Liver (tissue), 9 donors: Measurements from ENCODE around the gene TMCO4. TPM values are rescaled to one million over a fixed set of nuclear protein-coding genes. Genes with fewer than 3 reads are reported as not detected.
"Not testable (repeated sequence)": the region's sequence is repeated elsewhere in the genome, so short reads cannot be mapped to it uniquely, and the experiment has no call there.

ENCODE experiments used
- DNase-seq: peaks from one replicate; pipeline ENCODE4 v3.0.0-alpha.2; 2017; ENCODE audit warnings: low spot score
- H3K27ac ChIP-seq, 2 donors: one replicate each; pipeline ENCODE4 v1.7.0; 2013; ENCODE audit warnings: inconsistent platforms in 2 of 2, low read length in 2 of 2, control low read depth in 1 of 2, low read depth in 1 of 2, mild to moderate bottlenecking in 1 of 2
- H3K27me3 ChIP-seq, 4 donors: one replicate each; pipeline versions ENCODE4 v1.6.1 to v1.7.0; 2013; ENCODE audit warnings: low read length in 3 of 4, inconsistent platforms in 1 of 4, mild to moderate bottlenecking in 1 of 4, moderate library complexity in 1 of 4; ENCODE audit not compliant: control insufficient read depth in 4 of 4, insufficient read depth in 4 of 4
- H3K36me3 ChIP-seq, 4 donors: one replicate each; pipeline versions ENCODE4 v1.6.1 to v1.7.0; 2013; ENCODE audit warnings: low read length in 3 of 4, mild to moderate bottlenecking in 3 of 4, low read depth in 1 of 4, moderate library complexity in 1 of 4; ENCODE audit not compliant: control insufficient read depth in 4 of 4, insufficient read depth in 3 of 4
- H3K4me1 ChIP-seq, 4 donors: one replicate each; pipeline versions ENCODE4 v1.6.1 to v1.7.0; 2013; ENCODE audit warnings: low read length in 3 of 4, mild to moderate bottlenecking in 3 of 4, moderate library complexity in 1 of 4; ENCODE audit not compliant: control insufficient read depth in 4 of 4, insufficient read depth in 4 of 4
- H3K4me3 ChIP-seq, 3 donors: one replicate each; pipeline versions ENCODE4 v1.6.1 to v1.7.0; 2013; ENCODE audit warnings: low read length in 3 of 3, control low read depth in 1 of 3, low read depth in 1 of 3, mild to moderate bottlenecking in 1 of 3
- H3K9ac ChIP-seq, 2 donors: one replicate each; pipeline ENCODE4 v1.7.0; 2013; ENCODE audit warnings: low read length in 2 of 2, mild to moderate bottlenecking in 2 of 2, moderate library complexity in 2 of 2, control low read depth in 1 of 2, low read depth in 1 of 2
- H3K9me3 ChIP-seq, 4 donors: one replicate each; pipeline versions ENCODE4 v1.6.1 to v1.7.0; 2013; ENCODE audit warnings: low read length in 3 of 4; ENCODE audit not compliant: control insufficient read depth in 4 of 4
- CTCF ChIP-seq: fragments of 150-350 bp; IDR thresholded peaks from 2 replicates; pipeline ENCODE4 v1.5.1; 2017; ENCODE audit warnings: improper control_type of control experiment, low read depth, low read length; ENCODE audit not compliant: missing input control
- EGR1 ChIP-seq, 2 donors: IDR thresholded peaks; 2 replicates each; pipeline ENCODE4 v1.6.1; 2016 to 2018; ENCODE audit warnings: antibody characterized with exemption in 2 of 2, low read depth in 2 of 2
- FOXA2 ChIP-seq: IDR thresholded peaks from 2 replicates; pipeline ENCODE4 v1.6.1; 2016; ENCODE audit warnings: antibody characterized with exemption
- HNF4A ChIP-seq, 2 donors: conservative IDR thresholded peaks; 2 replicates each; pipeline ENCODE4 v1.6.1; 2016; ENCODE audit warnings: antibody characterized with exemption in 2 of 2, mild to moderate bottlenecking in 2 of 2
- JUND ChIP-seq, 2 donors: IDR thresholded peaks; 2 replicates each; pipeline ENCODE4 v1.6.1; 2016; ENCODE audit warnings: antibody characterized with exemption in 2 of 2
- NR2F2 ChIP-seq: IDR thresholded peaks from 2 replicates; pipeline ENCODE4 v1.6.1; 2016; ENCODE audit warnings: antibody characterized with exemption
- RXRA ChIP-seq, 2 donors: IDR thresholded peaks; 2 replicates each; pipeline ENCODE4 v1.6.1; 2017 to 2018; ENCODE audit warnings: antibody characterized with exemption in 2 of 2, mild to moderate bottlenecking in 1 of 2
- SP1 ChIP-seq: IDR thresholded peaks from 2 replicates; pipeline ENCODE4 v1.6.1; 2018; ENCODE audit warnings: antibody characterized with exemption, mild to moderate bottlenecking
- YY1 ChIP-seq: IDR thresholded peaks from 2 replicates; pipeline ENCODE4 v1.6.1; 2016; ENCODE audit warnings: antibody characterized with exemption, mild to moderate bottlenecking
- WGBS: extraction: QIAGEN DNeasy Blood & Tissue Kit; methylation state at CpG from one replicate; pipeline ENCODE4 v1.1.7; 2013; 5-methylcytosine and 5-hydroxymethylcytosine counted together
- polyA plus RNA-seq, 2 donors: library from polyadenylated mRNA; stranded (reverse) in 1 of 2; unstranded in 1 of 2; fragments of 200-250 nt in 1 of 2; fragments of >200 nt in 1 of 2; fragmentation: Nextera tagmentation in 1 of 2; extraction: Ambion mirVana in 1 of 2; gene quantifications; one replicate each; pipeline versions ENCODE4 v1.2.1 to v1.2.3, GENCODE V29; 2013 to 2015
- total RNA-seq, 2 donors: library from RNA; depleted of rRNA; stranded (reverse); fragments of >200 nt; gene quantifications; one replicate each; pipeline ENCODE4 v1.2.3, GENCODE V29; 2014
- TF ChIP-seq, protein P1 (sequence below): IDR thresholded peaks from 2 replicates; pipeline ENCODE4 v1.6.1; 2016; ENCODE audit warnings: antibody characterized with exemption
- TF ChIP-seq, protein P2 (sequence below): IDR thresholded peaks from 2 replicates; pipeline ENCODE4 v1.6.1; 2016; ENCODE audit warnings: antibody characterized with exemption, mild to moderate bottlenecking
- TF ChIP-seq, protein P3 (sequence below): IDR thresholded peaks from 2 replicates; pipeline ENCODE4 v1.6.1; 2016; ENCODE audit warnings: antibody characterized with exemption
- donor health status: healthy.
- donor health status: healthy.
- donor health status: healthy.
- donor health status: healthy.
- donor health status: healthy.

Gene TMCO4
- total and polyA plus RNA-seq, 4 donors, result 4.0 to 9.5 (median 6.0) TPM

DNA sequence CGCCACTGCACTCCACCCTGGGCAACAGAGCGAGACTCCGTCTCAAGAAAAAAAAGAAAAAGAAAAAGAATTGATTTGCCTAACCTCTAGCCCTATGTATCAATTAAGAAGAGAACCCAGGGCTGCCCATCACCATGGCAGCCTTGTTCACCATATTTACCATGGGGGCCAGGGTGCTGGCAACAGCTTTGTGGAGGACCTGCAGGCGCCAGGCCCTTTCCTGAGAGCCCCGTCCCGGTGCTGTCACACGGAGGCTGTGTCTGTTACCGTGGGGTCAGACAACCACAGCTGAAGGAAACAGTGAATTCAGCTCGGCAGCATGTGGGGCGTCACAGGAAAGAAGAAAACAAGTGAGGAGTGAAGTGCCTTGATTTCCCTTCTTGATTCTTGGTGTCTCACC is 162.1 kb downstream of the TMCO4 start:
- Histone ChIP-seq H3K9me3 (no peaks in the 10 kb centered on the region), H3K27ac (no peak overlapping the region), H3K27me3 (peaks cover 0 to 4% (median 0%) of the 10 kb centered on the region in 4 donors), H3K4me1 (no peaks in the 10 kb centered on the region), H3K4me3 (no peak overlapping the region), H3K36me3 (no peaks in the 10 kb centered on the region), H3K9ac (no peak overlapping the region)
- no peak for DNase-seq
- TF ChIP-seq, protein P1, sequence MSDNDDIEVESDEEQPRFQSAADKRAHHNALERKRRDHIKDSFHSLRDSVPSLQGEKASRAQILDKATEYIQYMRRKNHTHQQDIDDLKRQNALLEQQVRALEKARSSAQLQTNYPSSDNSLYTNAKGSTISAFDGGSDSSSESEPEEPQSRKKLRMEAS, result no peak
- 94% methylated on average over 10 of the region's 10 CpGs for WGBS

DNA sequence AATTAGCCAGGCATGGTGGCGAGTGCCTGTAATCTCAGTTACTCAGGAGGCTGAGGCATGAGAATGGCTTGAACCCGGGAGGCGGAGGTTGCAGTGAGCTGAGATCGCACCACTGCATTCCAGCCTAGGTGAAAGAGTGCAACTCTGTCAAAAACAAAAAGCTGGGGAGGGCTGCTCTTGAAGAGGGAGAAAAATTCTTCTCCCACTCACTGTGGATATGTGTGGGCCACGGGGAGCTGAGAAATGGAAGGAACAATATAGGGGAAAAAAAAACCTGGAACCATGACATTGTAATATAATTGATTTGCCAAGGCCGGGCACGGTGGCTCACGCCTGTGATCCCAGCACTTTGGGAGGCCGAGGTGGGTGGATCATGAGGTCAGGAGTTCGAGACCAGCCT is 163.0 kb downstream of the TMCO4 start:
- H3K27me3 ChIP-seq, DNase-seq, H3K9me3 ChIP-seq, H3K4me1 ChIP-seq, H3K9ac ChIP-seq, H3K36me3 ChIP-seq, H3K4me3 ChIP-seq, H3K27ac ChIP-seq: not testable (repeated sequence)
- WGBS, result 91% methylated on average over 10 of the region's 10 CpGs

GRCh38 chr1:19636065-19636464 is 163.7 kb downstream of the TMCO4 start:
- no peak for TF ChIP-seq RXRA (IDR thresholded peaks at IDR 0.05)
- TF ChIP-seq, protein P2, sequence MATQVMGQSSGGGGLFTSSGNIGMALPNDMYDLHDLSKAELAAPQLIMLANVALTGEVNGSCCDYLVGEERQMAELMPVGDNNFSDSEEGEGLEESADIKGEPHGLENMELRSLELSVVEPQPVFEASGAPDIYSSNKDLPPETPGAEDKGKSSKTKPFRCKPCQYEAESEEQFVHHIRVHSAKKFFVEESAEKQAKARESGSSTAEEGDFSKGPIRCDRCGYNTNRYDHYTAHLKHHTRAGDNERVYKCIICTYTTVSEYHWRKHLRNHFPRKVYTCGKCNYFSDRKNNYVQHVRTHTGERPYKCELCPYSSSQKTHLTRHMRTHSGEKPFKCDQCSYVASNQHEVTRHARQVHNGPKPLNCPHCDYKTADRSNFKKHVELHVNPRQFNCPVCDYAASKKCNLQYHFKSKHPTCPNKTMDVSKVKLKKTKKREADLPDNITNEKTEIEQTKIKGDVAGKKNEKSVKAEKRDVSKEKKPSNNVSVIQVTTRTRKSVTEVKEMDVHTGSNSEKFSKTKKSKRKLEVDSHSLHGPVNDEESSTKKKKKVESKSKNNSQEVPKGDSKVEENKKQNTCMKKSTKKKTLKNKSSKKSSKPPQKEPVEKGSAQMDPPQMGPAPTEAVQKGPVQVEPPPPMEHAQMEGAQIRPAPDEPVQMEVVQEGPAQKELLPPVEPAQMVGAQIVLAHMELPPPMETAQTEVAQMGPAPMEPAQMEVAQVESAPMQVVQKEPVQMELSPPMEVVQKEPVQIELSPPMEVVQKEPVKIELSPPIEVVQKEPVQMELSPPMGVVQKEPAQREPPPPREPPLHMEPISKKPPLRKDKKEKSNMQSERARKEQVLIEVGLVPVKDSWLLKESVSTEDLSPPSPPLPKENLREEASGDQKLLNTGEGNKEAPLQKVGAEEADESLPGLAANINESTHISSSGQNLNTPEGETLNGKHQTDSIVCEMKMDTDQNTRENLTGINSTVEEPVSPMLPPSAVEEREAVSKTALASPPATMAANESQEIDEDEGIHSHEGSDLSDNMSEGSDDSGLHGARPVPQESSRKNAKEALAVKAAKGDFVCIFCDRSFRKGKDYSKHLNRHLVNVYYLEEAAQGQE, result no peak
- no peak for TF ChIP-seq NR2F2
- TF ChIP-seq CTCF, result no peak
- no peak for TF ChIP-seq YY1
- TF ChIP-seq, protein P1, result no peak
- WGBS, result 96% methylated on average over 5 of the region's 5 CpGs
- no peak overlapping the region for H3K9ac ChIP-seq
- no peak overlapping the region for H3K4me3 ChIP-seq
- no peaks in the 10 kb centered on the region for H3K27me3 ChIP-seq
- no peaks in the 10 kb centered on the region for H3K9me3 ChIP-seq
- no peak for DNase-seq
- H3K4me1 ChIP-seq, result no peaks in the 10 kb centered on the region
- H3K36me3 ChIP-seq, result no peaks in the 10 kb centered on the region
- H3K27ac ChIP-seq, result no peak overlapping the region

DNA sequence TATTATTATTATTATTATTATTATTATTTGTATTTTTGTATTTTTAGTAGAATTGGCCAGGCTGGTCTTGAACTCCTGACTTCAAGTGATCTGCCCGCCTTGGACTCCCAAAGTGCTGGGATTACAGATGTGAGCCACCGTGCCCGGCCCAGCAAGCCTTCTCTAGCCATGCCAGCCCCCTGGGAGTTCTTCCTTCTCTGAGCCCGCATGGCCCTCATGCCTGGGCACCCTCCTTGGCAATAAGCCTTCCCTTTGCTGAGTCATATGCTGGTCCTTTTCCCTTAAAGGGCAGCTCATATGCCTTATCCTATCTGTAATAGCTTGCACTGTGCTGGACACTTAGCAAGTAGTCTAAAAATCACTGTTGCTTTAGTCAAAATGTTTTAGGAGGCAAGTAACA is 164.1 kb downstream of the TMCO4 start:
- H3K36me3 ChIP-seq, result no peaks in the 10 kb centered on the region
- H3K27ac ChIP-seq, result no peak overlapping the region
- no peaks in the 10 kb centered on the region for H3K27me3 ChIP-seq
- no peak for DNase-seq
- 96% methylated on average over 4 of the region's 4 CpGs for WGBS
- no peaks in the 10 kb centered on the region for H3K9me3 ChIP-seq
- H3K4me1 ChIP-seq, result no peaks in the 10 kb centered on the region
- H3K9ac ChIP-seq, result no peak overlapping the region
- no peak overlapping the region for H3K4me3 ChIP-seq
- no peak for TF ChIP-seq CTCF
- TF ChIP-seq, protein P3, sequence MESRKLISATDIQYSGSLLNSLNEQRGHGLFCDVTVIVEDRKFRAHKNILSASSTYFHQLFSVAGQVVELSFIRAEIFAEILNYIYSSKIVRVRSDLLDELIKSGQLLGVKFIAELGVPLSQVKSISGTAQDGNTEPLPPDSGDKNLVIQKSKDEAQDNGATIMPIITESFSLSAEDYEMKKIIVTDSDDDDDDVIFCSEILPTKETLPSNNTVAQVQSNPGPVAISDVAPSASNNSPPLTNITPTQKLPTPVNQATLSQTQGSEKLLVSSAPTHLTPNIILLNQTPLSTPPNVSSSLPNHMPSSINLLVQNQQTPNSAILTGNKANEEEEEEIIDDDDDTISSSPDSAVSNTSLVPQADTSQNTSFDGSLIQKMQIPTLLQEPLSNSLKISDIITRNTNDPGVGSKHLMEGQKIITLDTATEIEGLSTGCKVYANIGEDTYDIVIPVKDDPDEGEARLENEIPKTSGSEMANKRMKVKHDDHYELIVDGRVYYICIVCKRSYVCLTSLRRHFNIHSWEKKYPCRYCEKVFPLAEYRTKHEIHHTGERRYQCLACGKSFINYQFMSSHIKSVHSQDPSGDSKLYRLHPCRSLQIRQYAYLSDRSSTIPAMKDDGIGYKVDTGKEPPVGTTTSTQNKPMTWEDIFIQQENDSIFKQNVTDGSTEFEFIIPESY, result no peak
- TF ChIP-seq RXRA (IDR thresholded peaks at IDR 0.05), result no peak
- TF ChIP-seq FOXA2, result no peak
- TF ChIP-seq SP1, result no peak
- no peak for TF ChIP-seq HNF4A (conservative IDR thresholded peaks at IDR 0.05)
- TF ChIP-seq EGR1 (IDR thresholded peaks at IDR 0.05; ENCODE audit: low read depth in 2 of 2), result no peak
- TF ChIP-seq, protein P1, result no peak
- TF ChIP-seq JUND (IDR thresholded peaks at IDR 0.05), result no peak
